Endothelial cell of umbilical vein (primary cell): Measurements from ENCODE around the gene GLYATL1. TPM values are rescaled to one million over a fixed set of nuclear protein-coding genes. Genes with fewer than 3 reads are reported as not detected.

Source experiments
- BruUV-seq: library from RNA; stranded (reverse); fragments of 400-500 nt; replicated peaks from 2 replicates; lab custom pipeline; 2021; lab: Mats Ljungman, UMichigan
- CTCF ChIA-PET: fragments of 300-600, 350-600 bp; sonication (Branson Sonifier 250); formaldehyde crosslinking; loops from one replicate; lab custom pipeline; 2021; ENCODE audit warnings: antibody characterized with exemption, inconsistent platforms; lab: Charles Lee
- POLR2A ChIA-PET: fragments of 300-600, 350-600 bp; sonication (Branson Sonifier 250); formaldehyde crosslinking; loops from one replicate; lab custom pipeline; 2021; ENCODE audit warnings: antibody characterized with exemption, inconsistent platforms; lab: Charles Lee
- DNase-seq: peaks from one replicate; pipeline ENCODE4 v3.0.0-alpha.2; 2011; ENCODE audit warnings: low read depth, low spot score
- FAIRE-seq: peaks from 2 replicates; lab custom pipeline; 2011; peaks lifted over from hg19 to GRCh38; lab: Jason Lieb, UNC
- H2AFZ ChIP-seq: 2 replicates; pipeline ENCODE4 v1.6.0; 2012; ENCODE audit warnings: low read depth, low read length, control low read depth, inconsistent platforms
- H3K27ac ChIP-seq: 2 replicates; pipeline ENCODE4 v1.5.1; 2011; ENCODE audit warnings: low read depth, mild to moderate bottlenecking, control low read depth, low read length, moderate library complexity; ENCODE audit not compliant: insufficient read depth
- H3K27me3 ChIP-seq, 2 experiments: 2 replicates each; pipeline versions ENCODE4 v1.6.0 to v1.6.1; 2011; ENCODE audit warnings: low read length in 2 of 2, mixed read lengths in 1 of 2; ENCODE audit not compliant: control insufficient read depth in 2 of 2, insufficient read depth in 2 of 2
- H3K36me3 ChIP-seq, 2 experiments: 2 replicates in 1 of 2; 3 replicates in 1 of 2; pipeline ENCODE4 v1.5.1; 2011; ENCODE audit warnings: low read length in 2 of 2, mild to moderate bottlenecking in 1 of 2, moderate library complexity in 1 of 2; ENCODE audit not compliant: control insufficient read depth in 2 of 2, insufficient read depth in 2 of 2; ENCODE audit errors: extremely low read depth in 1 of 2
- H3K4me1 ChIP-seq: 3 replicates; pipeline ENCODE4 v1.5.1; 2011; ENCODE audit warnings: mild to moderate bottlenecking, low read length; ENCODE audit not compliant: control insufficient read depth, insufficient read depth; ENCODE audit errors: extremely low read depth
- H3K4me2 ChIP-seq: 2 replicates; pipeline ENCODE4 v1.6.1; 2011; ENCODE audit warnings: low read length, control low read depth, mixed read lengths; ENCODE audit not compliant: insufficient read depth
- H3K4me3 ChIP-seq, 3 experiments: fragments of 200-600 bp in 1 of 3; sonication (generic), shearing (Covaris generic) in 1 of 3; replicated peaks in 1 of 3; 2 replicates each; pipeline ENCODE4 v1.5.1; 2011 to 2016; ENCODE audit warnings: control low read depth in 3 of 3, low read length in 3 of 3, mild to moderate bottlenecking in 2 of 3, inconsistent platforms in 1 of 3, low read depth in 1 of 3, moderate library complexity in 1 of 3; ENCODE audit not compliant: insufficient read depth in 1 of 3
- H3K79me2 ChIP-seq: 2 replicates; pipeline ENCODE4 v1.6.0; 2012; ENCODE audit warnings: low read length, inconsistent platforms; ENCODE audit not compliant: control insufficient read depth, insufficient read depth
- H3K9ac ChIP-seq: replicated peaks from 2 replicates; pipeline ENCODE3; 2011; ENCODE audit warnings: low read length, control low read depth; ENCODE audit not compliant: insufficient read depth; ENCODE audit errors: extremely low read depth
- H3K9me1 ChIP-seq: replicated peaks from 3 replicates; pipeline ENCODE4 v1.6.0; 2011; ENCODE audit warnings: mild to moderate bottlenecking, low read length; ENCODE audit not compliant: control insufficient read depth, insufficient read depth; ENCODE audit errors: extremely low read depth
- H3K9me3 ChIP-seq: replicated peaks from 2 replicates; pipeline ENCODE4 v1.5.1; 2012; ENCODE audit warnings: low read length, inconsistent platforms; ENCODE audit not compliant: control insufficient read depth, insufficient read depth
- H4K20me1 ChIP-seq: replicated peaks from 2 replicates; pipeline ENCODE3; 2011; ENCODE audit warnings: mild to moderate bottlenecking, low read length; ENCODE audit not compliant: control insufficient read depth, insufficient read depth; ENCODE audit errors: extremely low read depth
- EZH2 ChIP-seq: IDR thresholded peaks from 2 replicates; pipeline ENCODE4 v1.6.1; 2012; ENCODE audit warnings: borderline replicate concordance, low read depth, mild to moderate bottlenecking, moderate library complexity, low read length, inconsistent platforms; ENCODE audit not compliant: severe bottlenecking
- FOS ChIP-seq: IDR thresholded peaks from 2 replicates; pipeline ENCODE4 v1.6.1; 2011; ENCODE audit warnings: mild to moderate bottlenecking, low read length, moderate library complexity, borderline replicate concordance; ENCODE audit not compliant: insufficient read depth
- GATA2 ChIP-seq: IDR thresholded peaks from 2 replicates; pipeline ENCODE4 v1.7.0; 2011; ENCODE audit warnings: low read depth, mild to moderate bottlenecking, moderate library complexity, mixed read lengths, low read length; ENCODE audit not compliant: insufficient read length, insufficient read depth
- JUN ChIP-seq: IDR thresholded peaks from 2 replicates; pipeline ENCODE4 v1.6.1; 2011; ENCODE audit warnings: borderline replicate concordance, low read depth; ENCODE audit not compliant: insufficient read length, insufficient read depth
- MYC ChIP-seq: IDR thresholded peaks from one replicate; pipeline ENCODE4 v1.6.1; 2011; ENCODE audit warnings: mild to moderate bottlenecking, low read depth, low read length
- POLR2A ChIP-seq: IDR thresholded peaks from 2 replicates; pipeline ENCODE4 v1.6.1; 2012; ENCODE audit warnings: low read depth, mild to moderate bottlenecking, control low read depth, low read length
- POLR2AphosphoS5 ChIP-seq: IDR thresholded peaks from 2 replicates; pipeline ENCODE4 v1.6.1; 2012; ENCODE audit warnings: low read depth, mild to moderate bottlenecking, control low read depth, low read length, moderate library complexity; ENCODE audit not compliant: insufficient read depth
- dilution Hi-C: fragments of 300-500 bp; cut with MboI; formaldehyde crosslinking; loops from one replicate; pipeline ENCODE4 v1.15.0; 2019; ENCODE audit warnings: low sequenced_read_pairs; ENCODE audit not compliant: extremely low pct_ligation_motif_present
- intact Hi-C: fragments of 100-400 bp; cut with micrococcal nuclease; formaldehyde crosslinking; loops from one replicate; pipeline ENCODE4 v1.10.0; 2022
- polyA plus RNA-seq, 4 experiments: library from polyadenylated mRNA; depleted of rRNA in 3 of 4; stranded (reverse) in 3 of 4; unstranded in 1 of 4; fragments of >200 nt; gene quantifications; 2 replicates each; pipeline versions ENCODE4 v1.2.1 to v1.2.3, GENCODE V29; 2011 to 2012; ENCODE audit warnings: missing spikeins in 1 of 4
- total RNA-seq: library from RNA; stranded (reverse); gene quantifications from 2 replicates; pipeline ENCODE4 v1.2.3, GENCODE V29; 2021
- TF ChIP-seq, protein P1 (sequence below), 2 donors: IDR thresholded peaks; 1 replicate in 1 of 2; 2 replicates in 1 of 2; pipeline ENCODE4 v1.5.1; 2011; ENCODE audit warnings: low read length in 2 of 2, mild to moderate bottlenecking in 2 of 2, moderate library complexity in 2 of 2, control low read depth in 1 of 2, inconsistent platforms in 1 of 2, low read depth in 1 of 2; ENCODE audit not compliant: insufficient read depth in 1 of 2; ENCODE audit errors: extremely low read depth in 1 of 2
- TF ChIP-seq, protein P2 (sequence below): IDR thresholded peaks from 2 replicates; pipeline ENCODE4 v1.6.1; 2011; ENCODE audit not compliant: insufficient read depth, insufficient read length

The GLYATL1 gene
- total and polyA plus RNA-seq, 2 donors (not counting 3 experiments of a cell fraction or from before 2014, with no cell fraction given) = not detected

DNA sequence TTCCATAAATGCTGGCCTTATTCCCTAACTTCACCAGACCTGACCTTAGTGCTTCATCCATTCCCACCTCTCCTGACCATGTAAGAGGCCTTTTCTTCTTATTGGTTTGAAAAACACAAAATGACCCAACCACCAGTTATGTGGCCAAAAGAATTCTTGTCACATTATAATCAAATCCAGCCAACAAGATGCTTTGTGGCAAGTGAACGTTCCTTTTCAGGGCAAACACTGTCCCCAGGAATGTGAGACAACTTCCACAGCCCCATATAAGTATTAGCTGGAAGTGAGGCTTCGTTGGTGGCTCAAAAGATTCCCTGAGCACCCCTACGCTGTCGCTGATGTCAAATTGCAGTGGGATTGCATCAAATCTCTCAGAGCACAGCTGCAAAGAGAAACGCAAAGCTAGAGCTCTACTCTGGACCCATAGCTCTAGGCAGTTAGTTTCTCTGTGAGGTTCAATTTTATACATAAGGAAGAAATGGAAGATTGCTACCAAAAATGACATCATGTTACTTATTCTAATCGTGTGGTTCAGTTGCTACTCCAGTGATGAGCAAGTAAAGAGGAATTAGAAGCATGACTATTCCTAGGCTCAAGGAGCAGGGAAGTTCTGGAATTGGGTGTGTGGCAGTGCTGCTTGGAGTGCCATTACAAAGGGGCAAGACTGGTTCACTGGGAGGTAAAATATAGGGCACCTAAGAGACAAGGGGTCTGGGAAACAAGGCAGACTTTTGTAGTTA, 26.1 kb downstream of the GLYATL1 start:
- Histone ChIP-seq H3K4me3 (no peak overlapping the region), H3K36me3 (no peaks in the 10 kb centered on the region), H3K9me3 (no peaks in the 10 kb centered on the region), H3K9ac (no peak overlapping the region), H3K9me1 (no peaks in the 10 kb centered on the region), H2AFZ (no peak overlapping the region), H4K20me1 (no peaks in the 10 kb centered on the region), H3K4me2 (no peak overlapping the region), H3K79me2 (no peaks in the 10 kb centered on the region), H3K27ac (no peak overlapping the region), H3K4me1 (no peaks in the 10 kb centered on the region), H3K27me3 (peaks cover 3 to 11% of the 10 kb centered on the region in 2 experiments)
- intact Hi-C loops (no loop called here), dilution Hi-C loops (no loop called here)
- POLR2A ChIA-PET = no interaction called here
- BruUV-seq = no TSS peak
- DNase-seq (no peak), FAIRE-seq (no peak)
- CTCF ChIA-PET = no interaction called here
- TF ChIP-seq POLR2A = no peak
- TF ChIP-seq FOS = no peak
- TF ChIP-seq GATA2 = no peak
- TF ChIP-seq POLR2AphosphoS5 = no peak
- TF ChIP-seq, protein P1, sequence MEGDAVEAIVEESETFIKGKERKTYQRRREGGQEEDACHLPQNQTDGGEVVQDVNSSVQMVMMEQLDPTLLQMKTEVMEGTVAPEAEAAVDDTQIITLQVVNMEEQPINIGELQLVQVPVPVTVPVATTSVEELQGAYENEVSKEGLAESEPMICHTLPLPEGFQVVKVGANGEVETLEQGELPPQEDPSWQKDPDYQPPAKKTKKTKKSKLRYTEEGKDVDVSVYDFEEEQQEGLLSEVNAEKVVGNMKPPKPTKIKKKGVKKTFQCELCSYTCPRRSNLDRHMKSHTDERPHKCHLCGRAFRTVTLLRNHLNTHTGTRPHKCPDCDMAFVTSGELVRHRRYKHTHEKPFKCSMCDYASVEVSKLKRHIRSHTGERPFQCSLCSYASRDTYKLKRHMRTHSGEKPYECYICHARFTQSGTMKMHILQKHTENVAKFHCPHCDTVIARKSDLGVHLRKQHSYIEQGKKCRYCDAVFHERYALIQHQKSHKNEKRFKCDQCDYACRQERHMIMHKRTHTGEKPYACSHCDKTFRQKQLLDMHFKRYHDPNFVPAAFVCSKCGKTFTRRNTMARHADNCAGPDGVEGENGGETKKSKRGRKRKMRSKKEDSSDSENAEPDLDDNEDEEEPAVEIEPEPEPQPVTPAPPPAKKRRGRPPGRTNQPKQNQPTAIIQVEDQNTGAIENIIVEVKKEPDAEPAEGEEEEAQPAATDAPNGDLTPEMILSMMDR (IDR thresholded peaks at IDR 0.05; ENCODE audit: extremely low read depth in 1 of 2, insufficient read depth in 1 of 2, low read depth in 1 of 2, low read length in 2 of 2) = no peak
- TF ChIP-seq, protein P2, sequence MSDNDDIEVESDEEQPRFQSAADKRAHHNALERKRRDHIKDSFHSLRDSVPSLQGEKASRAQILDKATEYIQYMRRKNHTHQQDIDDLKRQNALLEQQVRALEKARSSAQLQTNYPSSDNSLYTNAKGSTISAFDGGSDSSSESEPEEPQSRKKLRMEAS = no peak
- TF ChIP-seq EZH2 = no peak
- TF ChIP-seq JUN = no peak
- TF ChIP-seq MYC = no peak
